ENCODE measurements around the gene KTN1. TPM values are rescaled to one million over a fixed set of nuclear protein-coding genes. Genes with fewer than 3 reads are reported as not detected.

Gene KTN1
- total and polyA plus RNA-seq, 2 experiments from 2014 or later = 150 to 164 TPM

- WGBS (ENCODE audit: low lambda C conversion rate, missing lambda C conversion rate) = 85% methylated on average over 5 of the region's 5 CpGs
- H3K27ac ChIP-seq = no peak overlapping the region
These were observed 132.5 kb downstream of the KTN1 start for GRCh38 chr14:55712491-55712890.

GRCh38 chr14:55713486-55713885 is 133.5 kb downstream of the KTN1 start:
- H3K27me3 ChIP-seq = no peaks in the 10 kb centered on the region
- no peaks in the 10 kb centered on the region for H3K79me2 ChIP-seq
- no peak overlapping the region for H2AFZ ChIP-seq
- TF ChIP-seq CTCF (IDR thresholded peaks at IDR 0.05; ENCODE audit: poor library complexity) (no peak), EZH2phosphoT487 (IDR thresholded peaks at IDR 0.05; ENCODE audit: low read depth, severe bottlenecking, unreplicated experiment) (no peak), EZH2 (IDR thresholded peaks at IDR 0.05; ENCODE audit: borderline replicate concordance) (no peak)
- H3K36me3 ChIP-seq (replicated peaks; ENCODE audit: insufficient read depth, low read depth) = no peaks in the 10 kb centered on the region
- H3K27ac ChIP-seq = no peak overlapping the region
- H3K9me3 ChIP-seq (ENCODE audit: low read depth) = no peaks in the 10 kb centered on the region
- no peak overlapping the region for H3K4me3 ChIP-seq
- no peaks in the 10 kb centered on the region for H3K9me2 ChIP-seq (replicated peaks; ENCODE audit: insufficient read depth)
- no peak for DNase-seq (ENCODE audit: low spot score)
- WGBS (ENCODE audit: low lambda C conversion rate, missing lambda C conversion rate) = 94% methylated on average over 4 of the region's 4 CpGs
- H4K20me1 ChIP-seq (ENCODE audit: insufficient read depth, poor library complexity, severe bottlenecking) = no peaks in the 10 kb centered on the region
- H3K4me1 ChIP-seq (ENCODE audit: insufficient read depth) = no peaks in the 10 kb centered on the region
- H3K4me2 ChIP-seq = no peak overlapping the region

More at GRCh38 chr14:55712491-55712890, 132.5 kb downstream of the KTN1 start:
- Histone ChIP-seq H3K27me3 (no peaks in the 10 kb centered on the region), H3K4me1 (ENCODE audit: insufficient read depth) (no peaks in the 10 kb centered on the region), H3K9me2 (replicated peaks; ENCODE audit: insufficient read depth) (no peaks in the 10 kb centered on the region), H3K36me3 (replicated peaks; ENCODE audit: insufficient read depth, low read depth) (no peaks in the 10 kb centered on the region), H3K79me2 (no peaks in the 10 kb centered on the region), H2AFZ (no peak overlapping the region), H3K4me2 (no peak overlapping the region), H4K20me1 (ENCODE audit: insufficient read depth, poor library complexity, severe bottlenecking) (no peaks in the 10 kb centered on the region), H3K4me3 (no peak overlapping the region), H3K9me3 (ENCODE audit: low read depth) (no peaks in the 10 kb centered on the region)
- no peak for DNase-seq (ENCODE audit: low spot score)
- TF ChIP-seq EZH2phosphoT487 (IDR thresholded peaks at IDR 0.05; ENCODE audit: low read depth, severe bottlenecking, unreplicated experiment) = no peak
- no peak for TF ChIP-seq CTCF (IDR thresholded peaks at IDR 0.05; ENCODE audit: poor library complexity)
- no peak for TF ChIP-seq EZH2 (IDR thresholded peaks at IDR 0.05; ENCODE audit: borderline replicate concordance)

DNA sequence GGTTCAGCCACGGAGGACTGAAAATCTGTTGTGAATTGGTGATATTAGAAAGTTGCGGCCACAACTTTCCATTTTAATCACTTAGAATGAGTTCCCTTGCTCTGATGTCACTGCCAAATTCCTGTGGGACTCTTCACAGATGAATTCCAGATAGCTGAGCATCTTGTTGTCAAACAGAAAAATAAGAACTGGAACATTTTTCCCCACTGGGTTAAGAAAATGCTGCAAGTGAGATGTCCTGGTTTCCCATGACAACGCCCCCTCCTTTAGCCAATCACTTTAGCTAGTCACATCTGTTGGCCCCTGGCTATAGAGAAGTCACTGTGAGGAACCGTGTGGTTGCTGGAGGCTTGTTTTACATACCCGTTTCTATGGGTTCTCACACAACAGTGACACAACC is 135.9 kb downstream of the KTN1 start:
- H2AFZ ChIP-seq = no peak overlapping the region
- no peaks in the 10 kb centered on the region for H3K4me1 ChIP-seq (ENCODE audit: insufficient read depth)
- H3K36me3 ChIP-seq (replicated peaks; ENCODE audit: insufficient read depth, low read depth) = no peaks in the 10 kb centered on the region
- DNase-seq (ENCODE audit: low spot score) = peak; percentile 13
- no peak overlapping the region for H3K4me3 ChIP-seq
- no peak overlapping the region for H3K27ac ChIP-seq
- no peaks in the 10 kb centered on the region for H3K27me3 ChIP-seq
- no peaks in the 10 kb centered on the region for H3K9me3 ChIP-seq (ENCODE audit: low read depth)
- no peaks in the 10 kb centered on the region for H3K79me2 ChIP-seq
- WGBS (ENCODE audit: low lambda C conversion rate, missing lambda C conversion rate) = 67% methylated on average over 5 of the region's 5 CpGs
- no peaks in the 10 kb centered on the region for H4K20me1 ChIP-seq (ENCODE audit: insufficient read depth, poor library complexity, severe bottlenecking)
- H3K9me2 ChIP-seq (replicated peaks; ENCODE audit: insufficient read depth) = no peaks in the 10 kb centered on the region
- TF ChIP-seq CTCF (IDR thresholded peaks at IDR 0.05; ENCODE audit: poor library complexity) (no peak), EZH2phosphoT487 (IDR thresholded peaks at IDR 0.05; ENCODE audit: low read depth, severe bottlenecking, unreplicated experiment) (no peak), EZH2 (IDR thresholded peaks at IDR 0.05; ENCODE audit: borderline replicate concordance) (no peak)
- no peak overlapping the region for H3K4me2 ChIP-seq

DNA sequence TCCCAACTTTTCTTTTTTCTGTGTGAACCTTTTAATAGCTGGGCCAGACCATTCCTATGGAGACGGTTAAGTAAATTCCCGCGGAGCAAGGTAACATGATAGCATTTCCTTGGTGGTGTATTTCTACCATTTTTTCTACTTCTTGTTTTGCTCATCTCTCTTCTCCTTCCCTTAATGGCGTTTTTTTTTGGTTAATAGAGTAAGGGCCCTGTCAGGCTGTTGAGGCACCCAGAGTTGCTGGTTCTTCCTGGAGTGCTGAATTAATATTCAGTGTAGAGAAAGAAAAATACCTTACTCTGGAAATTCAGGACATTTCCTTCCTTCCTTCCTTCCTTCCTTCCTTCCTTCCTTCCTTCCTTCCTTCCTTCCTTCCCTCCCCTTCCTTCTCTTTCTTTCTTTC is 137.6 kb downstream of the KTN1 start:
- Histone ChIP-seq H3K4me1 (ENCODE audit: insufficient read depth) (no peaks in the 10 kb centered on the region), H3K36me3 (replicated peaks; ENCODE audit: insufficient read depth, low read depth) (no peaks in the 10 kb centered on the region), H3K4me3 (no peak overlapping the region), H3K27me3 (no peaks in the 10 kb centered on the region), H3K27ac (no peak overlapping the region), H3K79me2 (no peaks in the 10 kb centered on the region), H3K9me2 (replicated peaks; ENCODE audit: insufficient read depth) (no peaks in the 10 kb centered on the region), H4K20me1 (ENCODE audit: insufficient read depth, poor library complexity, severe bottlenecking) (no peaks in the 10 kb centered on the region), H3K4me2 (no peak overlapping the region), H2AFZ (no peak overlapping the region), H3K9me3 (ENCODE audit: low read depth) (no peaks in the 10 kb centered on the region)
- 87% methylated on average over 4 of the region's 4 CpGs for WGBS (ENCODE audit: low lambda C conversion rate, missing lambda C conversion rate)
- DNase-seq (ENCODE audit: low spot score) = no peak
- TF ChIP-seq CTCF (IDR thresholded peaks at IDR 0.05; ENCODE audit: poor library complexity) (no peak), EZH2 (IDR thresholded peaks at IDR 0.05; ENCODE audit: borderline replicate concordance) (no peak), EZH2phosphoT487 (IDR thresholded peaks at IDR 0.05; ENCODE audit: low read depth, severe bottlenecking, unreplicated experiment) (no peak)

All from hepatocyte (in vitro differentiated cells).